ENCODE results near the gene PNPLA5. TPM values are rescaled to one million over a fixed set of nuclear protein-coding genes. Genes with fewer than 3 reads are reported as not detected.

The PNPLA5 gene
- total RNA-seq, 4 donors from 2014 or later = not detected

DNA sequence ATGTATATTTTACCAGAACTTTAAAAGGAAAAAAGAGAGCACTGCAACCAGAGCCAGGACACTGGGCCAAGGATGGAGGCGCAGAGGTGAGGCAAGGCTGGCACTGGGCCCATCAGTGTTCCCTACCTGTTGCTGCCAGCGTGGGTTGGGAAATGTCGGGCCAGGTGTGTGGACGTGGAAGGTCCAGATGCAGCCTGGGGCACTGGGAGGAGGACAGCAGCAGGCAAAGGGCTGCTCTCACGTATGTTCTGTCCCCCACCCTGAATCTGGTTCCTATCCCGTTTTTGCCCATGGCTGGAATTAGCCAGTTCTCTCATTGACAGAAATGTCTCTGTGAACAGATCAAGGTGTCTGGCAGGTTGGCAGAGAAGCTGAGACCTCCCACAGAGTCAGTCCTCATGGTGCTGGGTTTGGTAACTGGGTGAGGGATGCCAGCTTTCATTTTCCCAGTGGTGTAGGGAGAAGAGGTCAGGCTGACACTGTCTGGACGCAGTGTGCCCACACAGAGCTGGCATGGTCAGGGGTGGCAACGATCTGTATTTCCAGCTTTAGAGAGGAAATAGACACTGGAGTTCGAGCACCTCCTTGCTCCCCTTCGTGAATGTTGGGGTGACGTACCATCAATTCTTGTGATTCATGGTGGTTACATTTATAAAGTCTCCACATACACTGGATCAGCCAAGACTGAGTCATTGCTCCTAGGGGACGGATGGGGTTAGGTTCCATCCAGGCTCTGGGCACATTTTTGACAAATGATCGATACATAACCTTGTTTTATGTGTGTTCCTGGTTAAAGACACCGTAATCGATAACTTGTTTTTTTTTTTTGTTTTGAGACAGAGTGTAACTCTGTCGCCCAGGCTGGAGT is 27.5 kb upstream of the PNPLA5 start:
- Histone ChIP-seq H3K36me3 (no peaks in the 10 kb centered on the region), H3K4me3 (no peak overlapping the region), H3K9me3 (no peaks in the 10 kb centered on the region), H3K27me3 (peaks cover 0 to 7% (median 4%) of the 10 kb centered on the region in 3 donors), H3K4me1 (peaks cover 7 to 13% of the 10 kb centered on the region in 2 donors), H3K27ac (no peak overlapping the region)
- intact Hi-C loops (cut with DNase I; ENCODE audit: low total_unique reads) (no loop called here), in situ Hi-C loops (cut with MboI; ENCODE audit: low sequenced_read_pairs in 4 of 4) (no loop called here)
- DNase-seq (no peak), ATAC-seq (no peak)
- TF ChIP-seq CTCF (IDR thresholded peaks at IDR 0.05 in 4 of 5, conservative IDR thresholded peaks at IDR 0.05 in 1 of 5) (no peak), POLR2A (IDR thresholded peaks at IDR 0.05) (no peak)

GRCh38 chr22:43917521-43917920 is 25.7 kb upstream of the PNPLA5 start:
- Histone ChIP-seq H3K36me3 (no peaks in the 10 kb centered on the region), H3K27ac (no peak overlapping the region), H3K9me3 (no peaks in the 10 kb centered on the region), H3K4me1 (peaks cover 0 to 8% of the 10 kb centered on the region in 2 donors), H3K4me3 (no peak overlapping the region), H3K27me3 (peaks cover 0 to 4% (median 4%) of the 10 kb centered on the region in 3 donors)
- intact Hi-C loops (cut with DNase I; ENCODE audit: low total_unique reads) = no loop called here
- ATAC-seq (no peak), DNase-seq (no peak)
- TF ChIP-seq CTCF (IDR thresholded peaks at IDR 0.05 in 4 of 5, conservative IDR thresholded peaks at IDR 0.05 in 1 of 5) (no peak), POLR2A (IDR thresholded peaks at IDR 0.05) (no peak)
- in situ Hi-C loops (cut with MboI; ENCODE audit: low sequenced_read_pairs in 4 of 4) = no loop called here

GRCh38 chr22:43911351-43911750 is 19.5 kb upstream of the PNPLA5 start:
- DNase-seq = no peak
- no peak for ATAC-seq
- no peaks in the 10 kb centered on the region for H3K36me3 ChIP-seq
- intact Hi-C loops (cut with DNase I; ENCODE audit: low total_unique reads) (no loop called here), in situ Hi-C loops (cut with MboI; ENCODE audit: low sequenced_read_pairs in 4 of 4) (no loop called here)
- peaks cover 0 to 3% (median 0%) of the 10 kb centered on the region in 3 donors for H3K27me3 ChIP-seq
- no peak overlapping the region for H3K27ac ChIP-seq
- TF ChIP-seq CTCF (IDR thresholded peaks at IDR 0.05 in 4 of 5, conservative IDR thresholded peaks at IDR 0.05 in 1 of 5) (no peak), POLR2A (IDR thresholded peaks at IDR 0.05) (no peak)
- H3K4me3 ChIP-seq = no peak overlapping the region
- no peaks in the 10 kb centered on the region for H3K4me1 ChIP-seq
- H3K9me3 ChIP-seq = no peaks in the 10 kb centered on the region

DNA sequence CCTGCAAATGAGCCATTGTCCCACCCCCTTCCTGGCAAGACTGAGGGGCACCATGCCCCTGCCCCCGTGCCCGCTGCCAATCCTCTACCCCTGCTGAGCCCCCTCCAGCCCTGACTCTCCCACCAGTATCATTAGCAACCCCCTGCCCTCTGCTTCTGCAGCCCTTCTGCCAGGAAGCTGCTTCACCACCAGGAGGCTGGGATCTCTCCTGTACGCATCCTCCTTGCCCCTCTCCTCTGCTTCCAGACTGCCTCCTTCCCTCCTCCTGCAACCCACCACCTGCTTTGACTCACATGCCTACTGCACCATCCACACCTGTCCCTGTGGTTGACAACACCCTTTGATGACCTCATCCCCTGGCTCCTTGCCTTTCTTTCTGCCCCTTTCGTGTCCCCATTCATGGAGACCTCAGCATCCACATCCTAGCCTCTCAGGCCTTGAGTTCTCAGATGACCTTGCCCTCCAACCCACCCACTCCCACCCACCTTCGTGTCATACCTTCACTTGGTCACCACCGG is 18.4 kb upstream of the PNPLA5 start:
- no peak for DNase-seq
- Histone ChIP-seq H3K9me3 (no peaks in the 10 kb centered on the region), H3K27me3 (peaks cover 1 to 7% (median 3%) of the 10 kb centered on the region in 3 donors), H3K27ac (no peak overlapping the region), H3K4me3 (no peak overlapping the region), H3K4me1 (no peaks in the 10 kb centered on the region), H3K36me3 (no peaks in the 10 kb centered on the region)
- in situ Hi-C loops (cut with MboI; ENCODE audit: low sequenced_read_pairs in 4 of 4) = no loop called here
- TF ChIP-seq POLR2A (IDR thresholded peaks at IDR 0.05) = no peak
- TF ChIP-seq CTCF (IDR thresholded peaks at IDR 0.05 in 4 of 5, conservative IDR thresholded peaks at IDR 0.05 in 1 of 5) = no peak
- ATAC-seq = no peak
- intact Hi-C loops (cut with DNase I; ENCODE audit: low total_unique reads) = no loop called here

All from gastrocnemius medialis (tissue), 4 donors.